Measurements from ENCODE around the gene DRAXIN.

The DRAXIN gene

GRCh38 chr1:11659748-11660147, 31.8 kb upstream of the DRAXIN start:
- TF ChIP-seq ZBTB7A (IDR thresholded peaks at IDR 0.05; ENCODE audit: low read depth) (no peak), NFIC (IDR thresholded peaks at IDR 0.05) (no peak), MAX (IDR thresholded peaks at IDR 0.05) (no peak), EGR1 (IDR thresholded peaks at IDR 0.05) (no peak), FOXM1 (IDR thresholded peaks at IDR 0.05; ENCODE audit: borderline replicate concordance, low read depth) (no peak), TAF1 (IDR thresholded peaks at IDR 0.05; ENCODE audit: low read depth) (no peak), RAD21 (IDR thresholded peaks at IDR 0.05; ENCODE audit: low read depth) (no peak), TEAD4 (IDR thresholded peaks at IDR 0.05) (no peak), CREB1 (IDR thresholded peaks at IDR 0.05; ENCODE audit: low read depth) (no peak), CEBPB (IDR thresholded peaks at IDR 0.05) (no peak), YY1 (IDR thresholded peaks at IDR 0.05; ENCODE audit: low read depth) (no peak), EP300 (IDR thresholded peaks at IDR 0.05; ENCODE audit: borderline replicate concordance) (no peak), TCF12 (IDR thresholded peaks at IDR 0.05; ENCODE audit: low read depth) (no peak), REST (IDR thresholded peaks at IDR 0.05; ENCODE audit: low read depth) (no peak)
- TF ChIP-seq, protein P1, sequence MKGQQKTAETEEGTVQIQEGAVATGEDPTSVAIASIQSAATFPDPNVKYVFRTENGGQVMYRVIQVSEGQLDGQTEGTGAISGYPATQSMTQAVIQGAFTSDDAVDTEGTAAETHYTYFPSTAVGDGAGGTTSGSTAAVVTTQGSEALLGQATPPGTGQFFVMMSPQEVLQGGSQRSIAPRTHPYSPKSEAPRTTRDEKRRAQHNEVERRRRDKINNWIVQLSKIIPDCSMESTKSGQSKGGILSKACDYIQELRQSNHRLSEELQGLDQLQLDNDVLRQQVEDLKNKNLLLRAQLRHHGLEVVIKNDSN (IDR thresholded peaks at IDR 0.05) = no peak

DNA sequence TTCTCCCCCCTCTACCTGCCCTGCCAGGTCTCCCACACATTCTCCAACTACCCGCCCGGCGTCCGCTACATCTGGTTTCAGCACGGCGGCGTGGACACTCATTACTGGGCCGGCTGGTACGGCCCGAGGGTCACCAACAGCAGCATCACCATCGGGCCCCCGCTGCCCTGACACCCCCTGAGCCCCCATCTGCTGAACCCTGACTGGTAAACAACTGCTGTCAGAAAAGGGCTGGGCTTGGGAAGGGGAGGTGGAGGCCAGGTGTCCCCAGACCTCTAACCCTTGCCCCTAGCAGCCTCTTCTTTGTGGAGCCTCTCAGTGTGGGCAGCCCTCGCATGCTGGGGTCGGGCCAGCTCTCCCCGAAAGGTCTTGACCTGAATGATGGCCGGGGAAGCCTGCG, 30.4 kb upstream of the DRAXIN start:
- no peak for TF ChIP-seq ZBTB7A (IDR thresholded peaks at IDR 0.05; ENCODE audit: low read depth)
- TF ChIP-seq EP300 (IDR thresholded peaks at IDR 0.05; ENCODE audit: borderline replicate concordance) = no peak
- no peak for TF ChIP-seq NFIC (IDR thresholded peaks at IDR 0.05)
- no peak for TF ChIP-seq YY1 (IDR thresholded peaks at IDR 0.05; ENCODE audit: low read depth)
- no peak for TF ChIP-seq CREB1 (IDR thresholded peaks at IDR 0.05; ENCODE audit: low read depth)
- no peak for TF ChIP-seq MAX (IDR thresholded peaks at IDR 0.05)
- TF ChIP-seq TCF12 (IDR thresholded peaks at IDR 0.05; ENCODE audit: low read depth) = no peak
- TF ChIP-seq, protein P1 (IDR thresholded peaks at IDR 0.05) = no peak
- no peak for TF ChIP-seq FOXM1 (IDR thresholded peaks at IDR 0.05; ENCODE audit: borderline replicate concordance, low read depth)
- no peak for TF ChIP-seq EGR1 (IDR thresholded peaks at IDR 0.05)
- no peak for TF ChIP-seq CEBPB (IDR thresholded peaks at IDR 0.05)
- TF ChIP-seq TAF1 (IDR thresholded peaks at IDR 0.05; ENCODE audit: low read depth) = no peak
- no peak for TF ChIP-seq RAD21 (IDR thresholded peaks at IDR 0.05; ENCODE audit: low read depth)
- no peak for TF ChIP-seq REST (IDR thresholded peaks at IDR 0.05; ENCODE audit: low read depth)
- no peak for TF ChIP-seq TEAD4 (IDR thresholded peaks at IDR 0.05)

DNA sequence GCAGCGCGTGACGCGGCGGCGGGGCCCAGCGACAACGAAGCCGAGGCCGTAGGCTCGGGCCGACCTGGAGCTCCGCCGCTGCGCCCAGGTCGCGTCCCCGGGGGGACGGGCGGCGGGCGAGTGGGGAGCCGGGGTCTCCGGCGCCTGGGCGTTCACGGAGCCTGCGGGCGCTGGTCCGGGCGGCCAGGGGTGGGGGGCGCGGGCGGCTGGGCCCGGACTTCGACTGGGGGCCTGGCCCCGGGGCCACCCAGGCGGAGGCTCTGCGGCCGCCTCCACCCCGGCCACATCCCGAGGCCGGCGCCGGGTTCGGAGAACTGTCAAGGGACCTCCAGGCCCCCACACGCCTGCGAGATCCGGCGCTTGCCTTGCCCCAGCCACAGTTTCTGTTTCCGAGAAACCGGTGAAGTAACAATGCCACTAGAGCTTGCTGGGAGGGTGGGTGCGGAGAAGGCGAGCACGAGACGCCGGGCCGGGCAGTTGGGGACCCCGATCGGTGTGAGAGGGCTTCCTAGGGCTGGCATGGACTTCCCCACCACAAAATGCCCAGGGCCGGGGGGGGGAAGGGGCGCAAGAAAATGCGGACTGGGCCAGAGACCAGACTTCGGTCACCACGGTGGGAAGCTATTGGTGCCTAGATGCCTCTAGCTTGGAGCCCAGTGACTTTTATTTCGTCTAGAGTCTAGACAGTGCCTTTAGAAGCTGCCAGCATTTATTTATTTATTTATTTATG, 27.0 kb upstream of the DRAXIN start:
- peak; percentile 50; the same call in 1 of the 2 replicates for TF ChIP-seq ZBTB7A (IDR thresholded peaks at IDR 0.05; ENCODE audit: low read depth)
- no peak for TF ChIP-seq TEAD4 (IDR thresholded peaks at IDR 0.05)
- TF ChIP-seq REST (IDR thresholded peaks at IDR 0.05; ENCODE audit: low read depth) = no peak

- no peak for TF ChIP-seq MAX (IDR thresholded peaks at IDR 0.05)
- no peak for TF ChIP-seq CEBPB (IDR thresholded peaks at IDR 0.05)
- no peak for TF ChIP-seq EGR1 (IDR thresholded peaks at IDR 0.05)
- TF ChIP-seq TEAD4 (IDR thresholded peaks at IDR 0.05) = no peak
- no peak for TF ChIP-seq NFIC (IDR thresholded peaks at IDR 0.05)
- no peak for TF ChIP-seq TAF1 (IDR thresholded peaks at IDR 0.05; ENCODE audit: low read depth)
- no peak for TF ChIP-seq RAD21 (IDR thresholded peaks at IDR 0.05; ENCODE audit: low read depth)
- TF ChIP-seq ZBTB7A (IDR thresholded peaks at IDR 0.05; ENCODE audit: low read depth) = no peak
- no peak for TF ChIP-seq FOXM1 (IDR thresholded peaks at IDR 0.05; ENCODE audit: borderline replicate concordance, low read depth)
- TF ChIP-seq YY1 (IDR thresholded peaks at IDR 0.05; ENCODE audit: low read depth) = no peak
- TF ChIP-seq REST (IDR thresholded peaks at IDR 0.05; ENCODE audit: low read depth) = no peak
- no peak for TF ChIP-seq CREB1 (IDR thresholded peaks at IDR 0.05; ENCODE audit: low read depth)
- no peak for TF ChIP-seq EP300 (IDR thresholded peaks at IDR 0.05; ENCODE audit: borderline replicate concordance)
- TF ChIP-seq TCF12 (IDR thresholded peaks at IDR 0.05; ENCODE audit: low read depth) = no peak
- TF ChIP-seq, protein P1 (IDR thresholded peaks at IDR 0.05) = no peak
Measured at GRCh38 chr1:11668516-11668915, 23.0 kb upstream of the DRAXIN start.

Data from Ishikawa (cell line).